ENCODE results near the gene RMI2.

The RMI2 gene

GRCh38 chr16:11328172-11329070 lies 16.8 kb upstream of the RMI2 start:
- peak; percentile 23 for DNase-seq (ENCODE audit: low read depth)

- DNase-seq (ENCODE audit: low read depth) = no peak
Measured at GRCh38 chr16:11329071-11329491, 16.2 kb upstream of the RMI2 start.

DNA sequence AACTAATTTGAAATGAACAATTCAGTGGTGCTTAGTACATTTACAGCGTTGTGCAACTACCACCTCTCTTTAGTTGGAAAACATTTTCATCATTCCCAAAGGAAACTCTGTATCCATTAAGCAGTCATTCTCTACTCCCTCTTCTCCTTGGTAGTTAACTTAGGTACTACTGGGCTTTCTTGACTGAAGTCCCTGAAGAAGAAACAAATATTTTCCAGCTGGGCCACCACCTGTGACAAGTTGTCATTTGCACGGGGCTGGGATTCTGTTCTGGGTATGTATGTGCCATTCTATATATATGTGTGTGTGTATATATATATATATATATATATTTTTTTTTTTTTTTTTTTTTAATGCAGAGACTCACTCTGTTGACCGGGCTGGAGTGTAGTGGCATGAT lies 15.4 kb upstream of the RMI2 start:
- DNase-seq (ENCODE audit: low read depth) = no peak

DNA sequence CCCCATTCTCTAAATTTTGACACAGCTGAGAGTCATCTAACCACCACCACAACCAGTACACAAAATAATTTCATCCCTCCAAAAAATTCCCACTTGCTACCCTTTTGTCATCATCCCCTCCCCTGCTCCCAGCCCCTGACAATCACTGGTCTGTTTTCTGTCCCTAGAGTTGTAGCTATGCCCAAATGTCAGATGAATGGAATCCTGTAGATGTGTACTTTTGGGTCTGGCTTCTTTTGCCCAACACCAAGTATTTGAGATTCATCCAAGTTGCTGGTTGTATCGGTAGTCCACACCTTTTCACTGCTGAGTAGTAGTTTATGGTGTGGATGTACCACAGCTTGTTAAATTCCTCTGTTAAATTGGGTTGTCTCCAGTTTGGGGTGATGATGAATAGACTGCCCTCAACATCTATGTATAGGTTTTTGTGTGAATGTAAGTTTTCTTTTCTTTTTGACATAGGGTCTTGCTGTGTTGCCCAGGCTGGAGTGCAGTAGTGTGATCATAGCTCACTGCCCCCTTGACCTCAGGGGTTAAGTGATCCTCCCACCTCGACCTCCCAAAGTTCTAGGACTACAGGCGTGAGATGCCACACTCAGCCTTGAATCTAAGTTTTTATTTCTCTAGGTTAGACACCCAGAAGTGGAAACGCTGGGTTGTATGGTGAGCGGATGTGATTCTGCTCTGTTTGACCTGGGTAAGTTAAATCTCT lies 14.6 kb upstream of the RMI2 start:
- DNase-seq (ENCODE audit: low read depth) = no peak

- DNase-seq (ENCODE audit: low read depth) = no peak
Measured at GRCh38 chr16:11331967-11332366, 13.3 kb upstream of the RMI2 start.

DNA sequence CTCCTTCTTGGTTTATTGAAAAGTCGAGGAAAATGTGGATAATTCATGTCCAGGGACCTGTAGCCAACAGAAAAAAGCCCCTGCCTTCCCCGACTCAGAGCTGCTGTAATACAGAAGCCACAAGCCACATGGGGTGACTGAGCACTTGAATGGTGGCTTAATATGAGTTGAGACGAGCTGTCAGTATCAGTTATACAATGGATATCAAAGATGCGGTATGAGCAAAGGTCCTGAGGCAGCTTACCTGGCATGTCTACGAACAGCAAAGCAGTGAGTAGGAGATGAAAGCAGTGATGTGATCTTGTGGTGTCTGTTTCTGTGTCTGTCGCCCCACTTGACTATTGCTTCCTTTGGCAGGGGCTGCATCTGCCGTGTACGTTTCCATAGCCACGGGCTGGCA lies 12.2 kb upstream of the RMI2 start:
- DNase-seq (ENCODE audit: low read depth) = no peak

DNA sequence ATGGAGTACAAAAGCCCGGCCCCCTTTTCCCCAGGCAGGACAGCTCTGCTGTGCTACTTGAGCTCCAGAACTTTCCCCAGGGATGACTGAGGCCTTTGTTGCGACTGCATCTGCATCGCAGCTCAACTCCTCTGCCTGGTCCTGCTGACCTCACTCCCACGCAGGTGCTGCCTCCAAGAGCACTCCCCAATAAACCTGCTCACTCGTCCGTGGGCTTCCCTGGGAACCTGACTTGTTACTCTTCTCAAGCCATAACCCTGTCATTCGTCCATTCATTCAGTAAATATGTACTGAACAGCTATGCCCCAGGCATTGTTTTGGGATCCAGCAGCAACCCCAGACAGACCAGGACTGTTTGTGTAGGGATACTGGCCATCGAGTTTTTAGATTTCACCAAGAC lies 11.6 kb upstream of the RMI2 start:
- DNase-seq (ENCODE audit: low read depth) = no peak

GRCh38 chr16:11334831-11335404 lies 10.3 kb upstream of the RMI2 start:
- no peak for DNase-seq (ENCODE audit: low read depth)

DNA sequence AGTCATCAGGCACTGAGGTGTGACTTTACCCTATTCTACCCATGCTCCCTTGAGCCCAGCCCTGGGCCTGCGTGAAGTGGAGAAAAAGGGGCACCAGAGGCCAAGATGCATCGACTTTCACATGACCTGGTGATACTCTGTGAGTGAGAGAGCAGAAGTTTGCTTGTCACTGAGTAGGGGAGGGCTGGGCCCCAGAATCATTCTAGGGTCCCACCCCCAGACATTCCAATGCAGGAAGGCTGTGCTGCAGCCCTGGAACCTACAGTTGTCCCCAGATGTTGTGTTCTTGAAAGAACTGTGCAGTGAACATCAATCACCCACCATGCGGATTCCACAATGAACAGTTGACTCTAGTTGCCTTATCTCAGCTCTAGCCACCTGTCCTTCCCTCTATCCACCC lies 6.2 kb upstream of the RMI2 start:
- DNase-seq (ENCODE audit: low read depth) = no peak

- no peak for DNase-seq (ENCODE audit: low read depth)
Measured at GRCh38 chr16:11340710-11341109, 4.5 kb upstream of the RMI2 start.

- DNase-seq (ENCODE audit: low read depth) = no peak
Measured at GRCh38 chr16:11341371-11341770, 3.9 kb upstream of the RMI2 start.

- no peak for DNase-seq (ENCODE audit: low read depth)
Measured at GRCh38 chr16:11342021-11342855, 3.0 kb upstream of the RMI2 start.

DNA sequence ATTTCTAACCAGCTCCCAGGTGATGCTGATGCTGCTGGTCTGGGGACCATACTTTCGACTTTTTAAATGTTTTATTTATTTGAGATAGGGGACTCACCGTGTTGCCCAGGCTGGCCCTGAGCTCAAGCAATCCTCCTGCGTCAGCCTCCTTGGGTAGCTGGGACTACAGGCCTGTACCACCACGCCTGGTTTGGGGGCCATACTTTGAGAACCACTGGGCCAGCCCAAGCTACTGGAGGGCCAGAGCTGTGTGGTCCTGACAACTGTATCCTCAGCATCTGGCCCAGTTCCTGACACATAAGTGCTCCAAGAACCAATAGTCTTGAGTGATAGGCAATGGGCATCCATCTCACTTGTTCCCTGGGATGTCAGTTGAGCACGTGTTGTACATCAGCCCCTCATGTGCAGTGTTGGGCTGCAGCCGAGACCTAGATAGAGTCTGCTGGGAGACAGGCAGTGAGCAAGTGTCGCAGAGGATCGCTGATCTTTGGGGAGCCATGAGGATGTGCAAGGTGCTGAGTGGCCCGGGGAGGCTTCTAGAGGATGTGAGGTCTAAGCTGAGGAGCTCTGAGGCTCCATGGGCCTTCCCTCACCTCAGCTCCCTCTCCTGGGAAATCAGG lies 1.6 kb downstream of the RMI2 start:
- no peak for DNase-seq (ENCODE audit: low read depth)

DNA sequence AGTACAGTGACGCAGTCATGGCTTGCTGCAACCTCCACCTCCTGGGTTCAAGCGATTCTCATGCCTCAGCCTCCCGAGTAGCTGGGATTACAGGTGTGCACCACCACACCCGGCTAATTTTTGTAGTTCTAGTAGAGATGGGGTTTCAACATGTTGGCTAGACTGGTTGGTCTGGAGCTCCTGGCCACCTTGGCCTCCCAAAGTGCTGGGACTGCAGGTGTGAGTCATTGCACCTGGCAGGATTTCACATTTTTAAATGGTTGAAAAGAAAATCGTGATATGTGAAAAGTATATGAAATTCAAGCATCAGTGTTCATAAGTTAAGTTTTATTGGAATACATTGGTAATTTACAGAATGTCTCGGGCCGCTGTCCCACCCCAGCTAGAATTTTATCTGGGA lies 2.6 kb downstream of the RMI2 start:
- DNase-seq (ENCODE audit: low read depth) = no peak

DNA sequence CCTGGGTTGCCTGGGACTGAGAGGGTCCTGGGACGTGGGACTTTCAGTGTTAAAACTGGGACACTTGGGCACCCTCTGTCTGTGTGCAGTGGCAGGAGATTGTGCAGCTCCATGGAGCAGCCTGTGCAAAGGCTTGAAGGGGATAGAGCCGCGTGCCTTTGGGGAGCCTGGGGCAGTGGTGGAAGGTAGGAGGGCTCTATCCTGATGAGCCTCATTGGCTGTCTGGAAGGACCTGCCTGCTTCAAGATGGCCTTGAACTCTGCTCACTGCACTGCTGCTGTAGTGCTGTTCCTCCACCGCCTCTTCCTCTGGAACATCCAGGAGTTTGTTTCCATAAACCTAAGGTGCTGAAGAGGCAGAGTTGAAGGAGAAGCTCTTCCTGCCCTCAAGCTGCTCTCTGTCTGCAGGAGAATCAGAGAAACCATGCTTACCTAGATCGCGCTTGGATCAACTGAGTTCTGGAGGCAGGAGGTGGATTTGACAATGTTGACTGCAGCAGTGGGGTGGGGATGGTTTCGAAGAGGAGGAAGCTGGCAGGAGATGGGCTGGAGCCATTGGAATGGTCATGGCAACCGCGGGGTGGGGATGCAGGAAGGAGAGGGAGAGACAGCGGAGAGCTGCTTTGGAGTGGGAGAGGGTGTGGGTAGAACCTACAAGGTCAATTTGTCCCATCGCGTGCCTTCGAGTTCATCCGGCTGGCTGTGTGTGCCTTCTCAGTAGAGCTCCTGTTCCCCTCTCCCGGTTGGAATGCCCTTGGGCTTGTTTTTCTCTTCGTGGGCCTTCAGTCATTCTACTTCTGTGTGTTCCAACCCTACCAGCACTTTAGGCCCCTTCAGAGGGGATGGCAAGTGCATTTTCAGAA lies 3.7 kb downstream of the RMI2 start:
- DNase-seq (ENCODE audit: low read depth) = no peak

GRCh38 chr16:11349599-11350276 lies 4.5 kb downstream of the RMI2 start:
- no peak for DNase-seq (ENCODE audit: low read depth)

DNA sequence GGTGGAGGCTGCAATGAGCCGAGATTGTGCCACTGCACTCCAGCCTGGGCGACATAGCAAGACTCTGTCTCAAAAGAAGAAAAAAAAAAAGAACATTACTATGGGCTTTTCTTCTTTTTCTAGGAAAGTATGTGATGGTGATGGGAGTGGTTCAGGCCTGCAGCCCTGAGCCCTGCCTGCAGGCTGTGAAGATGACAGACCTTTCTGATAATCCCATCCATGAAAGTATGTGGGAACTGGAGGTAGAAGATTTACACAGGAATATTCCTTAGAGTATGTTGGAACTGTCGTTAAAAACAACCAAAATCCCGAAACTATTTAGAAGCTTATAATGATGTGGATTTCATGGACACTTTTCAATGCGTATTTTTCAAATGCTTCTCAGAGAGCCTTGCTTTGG lies 5.3 kb downstream of the RMI2 start:
- no peak for DNase-seq (ENCODE audit: low read depth)

- DNase-seq (ENCODE audit: low read depth) = no peak
Measured at GRCh38 chr16:11350921-11351335, 5.7 kb downstream of the RMI2 start.

- DNase-seq (ENCODE audit: low read depth) = no peak
Measured at GRCh38 chr16:11353158-11353557, 7.9 kb downstream of the RMI2 start.

DNA sequence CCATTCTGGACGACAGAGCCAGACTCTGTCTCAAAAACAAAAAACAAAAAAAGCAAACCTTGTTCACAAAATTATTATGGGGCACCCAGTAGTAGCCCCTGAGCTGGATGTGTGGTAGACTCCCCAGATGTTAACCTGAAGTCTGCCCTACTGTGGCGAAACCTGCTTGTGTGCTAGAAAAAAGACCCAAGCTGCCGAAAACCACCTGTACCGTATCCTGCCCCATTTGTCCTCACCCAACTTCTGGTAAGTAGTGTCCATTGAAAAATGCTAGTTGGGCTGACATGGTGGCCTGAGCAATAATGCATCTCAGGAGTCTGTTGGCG lies 9.1 kb downstream of the RMI2 start:
- DNase-seq (ENCODE audit: low read depth) = no peak
